HepG2 (cell line): Measurements from ENCODE around the gene CERS4. TPM values are rescaled to one million over a fixed set of nuclear protein-coding genes. Genes with fewer than 3 reads are reported as not detected.
A peak's percentile ranks its signal among the peaks of the same experiment; 100 is the strongest.

ENCODE experiments used
- ATF1 ChIP-seq: IDR thresholded peaks from 2 replicates; pipeline ENCODE4 v1.6.1; 2016; ENCODE audit warnings: mild to moderate bottlenecking, control low read depth
- BRCA1 ChIP-seq: sonication (generic); formaldehyde crosslinking; IDR thresholded peaks from 2 replicates; pipeline ENCODE4 v1.4.0; 2020; ENCODE audit warnings: missing genetic modification reagents
- CAMTA2 ChIP-seq: sonication (generic); formaldehyde crosslinking; IDR thresholded peaks from 2 replicates; pipeline ENCODE4 v1.4.0; 2020; ENCODE audit warnings: mild to moderate bottlenecking, missing genetic modification reagents, borderline replicate concordance
- CBFB ChIP-seq: sonication (generic); formaldehyde crosslinking; IDR thresholded peaks from 2 replicates; pipeline ENCODE4 v1.4.0; 2020; ENCODE audit warnings: missing genetic modification reagents
- ELF1 ChIP-seq: sonication (generic); formaldehyde crosslinking; IDR thresholded peaks from 2 replicates; pipeline ENCODE4 v1.4.0; 2020; ENCODE audit warnings: missing genetic modification reagents
- HNRNPH1 ChIP-seq: fragments of 200-400 bp; formaldehyde crosslinking; optimal IDR thresholded peaks from 2 replicates; pipeline ENCODE3; 2017; ENCODE audit warnings: mild to moderate bottlenecking, low read depth, low read length
- NBN ChIP-seq: fragments of 450-650 bp; conservative IDR thresholded peaks from 2 replicates; pipeline ENCODE4 v1.6.1; 2017
- NFE2L2 ChIP-seq: fragments of 150-350 bp; IDR thresholded peaks from 2 replicates; pipeline ENCODE4 v1.6.1; 2014; ENCODE audit warnings: low read length
- POLR2A ChIP-seq, 2 experiments: IDR thresholded peaks; 2 replicates each; pipeline ENCODE4 v1.6.1; 2011; ENCODE audit warnings: low read depth in 2 of 2, low read length in 2 of 2, mild to moderate bottlenecking in 1 of 2, moderate library complexity in 1 of 2; ENCODE audit not compliant: insufficient read depth in 1 of 2
- SSRP1 ChIP-seq: IDR thresholded peaks from 2 replicates; pipeline ENCODE4 v1.6.1; 2016; ENCODE audit warnings: control low read depth
- STAT6 ChIP-seq: sonication (generic); formaldehyde crosslinking; IDR thresholded peaks from 2 replicates; pipeline ENCODE4 v1.4.0; 2020; ENCODE audit warnings: missing genetic modification reagents, mild to moderate bottlenecking, borderline replicate concordance
- ZBTB42 ChIP-seq: sonication (generic); formaldehyde crosslinking; IDR thresholded peaks from 2 replicates; pipeline ENCODE4 v1.5.0; 2020; ENCODE audit warnings: mild to moderate bottlenecking, missing genetic modification reagents
- ZKSCAN5 ChIP-seq: sonication (generic); formaldehyde crosslinking; IDR thresholded peaks from 2 replicates; pipeline ENCODE4 v1.5.1; 2020; ENCODE audit warnings: mild to moderate bottlenecking, missing genetic modification reagents
- ZKSCAN8 ChIP-seq: IDR thresholded peaks from 2 replicates; pipeline ENCODE4 v1.6.1; 2016; ENCODE audit warnings: borderline replicate concordance, missing genetic modification reagents, missing compliant biosample characterization
- ZNF598 ChIP-seq: sonication (generic); formaldehyde crosslinking; IDR thresholded peaks from 2 replicates; pipeline ENCODE4 v1.5.1; 2020; ENCODE audit warnings: mild to moderate bottlenecking, missing genetic modification reagents, borderline replicate concordance
- ZNF879 ChIP-seq: sonication (generic); formaldehyde crosslinking; IDR thresholded peaks from 2 replicates; pipeline ENCODE4 v1.8.1; 2023; ENCODE audit warnings: missing genetic modification reagents
- ZNF883 ChIP-seq: sonication (generic); formaldehyde crosslinking; IDR thresholded peaks from 2 replicates; pipeline ENCODE4 v1.5.1; 2020; ENCODE audit warnings: mild to moderate bottlenecking, missing genetic modification reagents; ENCODE audit errors: not compliant biosample characterization
- polyA plus RNA-seq, 8 experiments: library from polyadenylated mRNA; depleted of rRNA in 3 of 8; stranded (reverse) in 7 of 8; unstranded in 1 of 8; fragments of >200 nt; fragmentation: Illumina TruSeq in 4 of 8; extraction: Trizol in 4 of 8; gene quantifications; 2 replicates each; pipeline versions ENCODE4 v1.2.1 to v1.2.3, GENCODE V29; 2011 to 2016; ENCODE audit warnings: low read depth in 4 of 8, missing spikeins in 1 of 8, mixed read lengths in 1 of 8; ENCODE audit not compliant: insufficient read depth in 1 of 8
- total RNA-seq, 5 experiments: library from RNA; depleted of rRNA; stranded (reverse); fragments of >200 nt; fragmentation: Illumina TruSeq; extraction: Trizol; gene quantifications; 2 replicates each; pipeline ENCODE4 v1.2.3, GENCODE V29; 2016; ENCODE audit warnings: low read depth in 1 of 5
- TF ChIP-seq, protein P1 (sequence below): IDR thresholded peaks from 2 replicates; pipeline ENCODE4 v1.4.0; 2020; ENCODE audit warnings: mild to moderate bottlenecking, missing genetic modification reagents
- TF ChIP-seq, protein P2 (sequence below): sonication (generic); formaldehyde crosslinking; IDR thresholded peaks from 2 replicates; pipeline ENCODE4; 2020; ENCODE audit warnings: missing genetic modification reagents, mild to moderate bottlenecking, borderline replicate concordance
- TF ChIP-seq, protein P3 (sequence below): sonication (generic); formaldehyde crosslinking; IDR thresholded peaks from 2 replicates; pipeline ENCODE4 v1.8.0; 2023; ENCODE audit warnings: mild to moderate bottlenecking, missing genetic modification reagents

Gene CERS4
- total and polyA plus RNA-seq, 2 of the 13 experiments (the other 11 are each of a cell fraction or from before 2014, with no cell fraction given), result 74.7 to 83.5 TPM

DNA sequence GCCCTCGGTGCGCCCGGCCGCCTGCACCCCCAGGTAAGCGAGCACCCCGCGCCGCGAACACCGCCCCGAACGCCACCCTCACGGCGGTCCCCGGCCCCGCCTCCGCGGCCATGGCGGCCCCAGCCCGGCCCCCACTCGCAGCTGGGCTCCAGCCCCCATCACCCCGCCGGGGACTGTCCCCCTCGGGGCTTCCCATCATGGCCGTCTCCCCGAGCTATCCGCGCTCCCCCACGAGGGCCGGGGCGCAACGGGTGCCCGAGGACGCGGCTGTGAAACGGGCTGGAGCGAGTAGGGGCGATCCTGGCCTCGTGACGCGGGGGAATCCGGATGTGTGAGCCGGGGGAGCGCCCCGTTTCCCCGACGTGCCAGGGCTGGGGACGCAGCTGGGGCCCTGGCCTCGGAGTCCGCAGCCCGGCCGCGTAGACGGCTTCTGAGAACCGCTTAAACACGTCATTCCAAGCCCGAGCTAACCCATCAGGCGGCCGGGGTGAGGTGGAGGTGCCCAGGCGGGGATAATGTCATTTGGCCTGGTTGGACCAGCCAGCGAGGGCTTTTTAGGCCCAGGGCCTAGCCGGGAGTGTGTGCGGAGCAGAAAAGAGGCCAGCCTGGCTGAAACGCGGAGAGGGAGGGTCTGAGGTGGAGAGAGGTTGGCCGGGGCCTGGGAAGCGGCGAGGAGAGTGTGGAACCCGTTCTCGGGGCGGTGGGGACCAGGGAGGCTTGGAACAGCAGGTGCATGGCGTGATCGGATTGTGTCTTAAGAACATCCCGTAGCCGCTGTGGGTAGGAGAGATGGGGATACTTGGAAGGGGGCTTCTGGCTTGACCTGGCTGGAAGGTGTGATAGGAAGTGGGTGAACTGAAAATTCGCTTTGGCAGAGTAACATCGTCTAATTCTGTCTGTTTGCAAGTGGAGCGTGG lies 550 bp downstream of the CERS4 start (continued):
- TF ChIP-seq, protein P1, sequence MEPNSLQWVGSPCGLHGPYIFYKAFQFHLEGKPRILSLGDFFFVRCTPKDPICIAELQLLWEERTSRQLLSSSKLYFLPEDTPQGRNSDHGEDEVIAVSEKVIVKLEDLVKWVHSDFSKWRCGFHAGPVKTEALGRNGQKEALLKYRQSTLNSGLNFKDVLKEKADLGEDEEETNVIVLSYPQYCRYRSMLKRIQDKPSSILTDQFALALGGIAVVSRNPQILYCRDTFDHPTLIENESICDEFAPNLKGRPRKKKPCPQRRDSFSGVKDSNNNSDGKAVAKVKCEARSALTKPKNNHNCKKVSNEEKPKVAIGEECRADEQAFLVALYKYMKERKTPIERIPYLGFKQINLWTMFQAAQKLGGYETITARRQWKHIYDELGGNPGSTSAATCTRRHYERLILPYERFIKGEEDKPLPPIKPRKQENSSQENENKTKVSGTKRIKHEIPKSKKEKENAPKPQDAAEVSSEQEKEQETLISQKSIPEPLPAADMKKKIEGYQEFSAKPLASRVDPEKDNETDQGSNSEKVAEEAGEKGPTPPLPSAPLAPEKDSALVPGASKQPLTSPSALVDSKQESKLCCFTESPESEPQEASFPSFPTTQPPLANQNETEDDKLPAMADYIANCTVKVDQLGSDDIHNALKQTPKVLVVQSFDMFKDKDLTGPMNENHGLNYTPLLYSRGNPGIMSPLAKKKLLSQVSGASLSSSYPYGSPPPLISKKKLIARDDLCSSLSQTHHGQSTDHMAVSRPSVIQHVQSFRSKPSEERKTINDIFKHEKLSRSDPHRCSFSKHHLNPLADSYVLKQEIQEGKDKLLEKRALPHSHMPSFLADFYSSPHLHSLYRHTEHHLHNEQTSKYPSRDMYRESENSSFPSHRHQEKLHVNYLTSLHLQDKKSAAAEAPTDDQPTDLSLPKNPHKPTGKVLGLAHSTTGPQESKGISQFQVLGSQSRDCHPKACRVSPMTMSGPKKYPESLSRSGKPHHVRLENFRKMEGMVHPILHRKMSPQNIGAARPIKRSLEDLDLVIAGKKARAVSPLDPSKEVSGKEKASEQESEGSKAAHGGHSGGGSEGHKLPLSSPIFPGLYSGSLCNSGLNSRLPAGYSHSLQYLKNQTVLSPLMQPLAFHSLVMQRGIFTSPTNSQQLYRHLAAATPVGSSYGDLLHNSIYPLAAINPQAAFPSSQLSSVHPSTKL (CRISPR knock-in tag), result no peak
- TF ChIP-seq ZKSCAN8 (CRISPR knock-in tag) (no peak), POLR2A (IDR thresholded peaks at IDR 0.05; ENCODE audit: insufficient read depth in 1 of 2, low read depth in 2 of 2, low read length in 2 of 2) (no peak), ELF1 (no peak), ZNF879 (CRISPR knock-in tag) (0 out of 2 replicates have a peak, but pooled peaks have one; percentile 34), CAMTA2 (CRISPR knock-in tag) (peak; percentile 25; the same call in 1 of the 2 replicates), BRCA1 (CRISPR knock-in tag) (peak; percentile 78; the same call in 1 of the 2 replicates), ZKSCAN5 (CRISPR knock-in tag) (no peak), NBN (no peak), STAT6 (CRISPR knock-in tag) (no peak), CBFB (CRISPR knock-in tag) (no peak), NFE2L2 (no peak), ZNF883 (CRISPR knock-in tag) (no peak), ZBTB42 (CRISPR knock-in tag) (0 out of 2 replicates have a peak, but pooled peaks have one; percentile 41), SSRP1 (CRISPR knock-in tag) (no peak), HNRNPH1 (no peak), ZNF598 (CRISPR knock-in tag) (no peak; the same call in 1 of the 2 replicates), ATF1 (CRISPR knock-in tag) (no peak)
- TF ChIP-seq, protein P2, sequence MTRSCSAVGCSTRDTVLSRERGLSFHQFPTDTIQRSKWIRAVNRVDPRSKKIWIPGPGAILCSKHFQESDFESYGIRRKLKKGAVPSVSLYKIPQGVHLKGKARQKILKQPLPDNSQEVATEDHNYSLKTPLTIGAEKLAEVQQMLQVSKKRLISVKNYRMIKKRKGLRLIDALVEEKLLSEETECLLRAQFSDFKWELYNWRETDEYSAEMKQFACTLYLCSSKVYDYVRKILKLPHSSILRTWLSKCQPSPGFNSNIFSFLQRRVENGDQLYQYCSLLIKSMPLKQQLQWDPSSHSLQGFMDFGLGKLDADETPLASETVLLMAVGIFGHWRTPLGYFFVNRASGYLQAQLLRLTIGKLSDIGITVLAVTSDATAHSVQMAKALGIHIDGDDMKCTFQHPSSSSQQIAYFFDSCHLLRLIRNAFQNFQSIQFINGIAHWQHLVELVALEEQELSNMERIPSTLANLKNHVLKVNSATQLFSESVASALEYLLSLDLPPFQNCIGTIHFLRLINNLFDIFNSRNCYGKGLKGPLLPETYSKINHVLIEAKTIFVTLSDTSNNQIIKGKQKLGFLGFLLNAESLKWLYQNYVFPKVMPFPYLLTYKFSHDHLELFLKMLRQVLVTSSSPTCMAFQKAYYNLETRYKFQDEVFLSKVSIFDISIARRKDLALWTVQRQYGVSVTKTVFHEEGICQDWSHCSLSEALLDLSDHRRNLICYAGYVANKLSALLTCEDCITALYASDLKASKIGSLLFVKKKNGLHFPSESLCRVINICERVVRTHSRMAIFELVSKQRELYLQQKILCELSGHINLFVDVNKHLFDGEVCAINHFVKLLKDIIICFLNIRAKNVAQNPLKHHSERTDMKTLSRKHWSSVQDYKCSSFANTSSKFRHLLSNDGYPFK (CRISPR knock-in tag), result no peak
- TF ChIP-seq, protein P3, sequence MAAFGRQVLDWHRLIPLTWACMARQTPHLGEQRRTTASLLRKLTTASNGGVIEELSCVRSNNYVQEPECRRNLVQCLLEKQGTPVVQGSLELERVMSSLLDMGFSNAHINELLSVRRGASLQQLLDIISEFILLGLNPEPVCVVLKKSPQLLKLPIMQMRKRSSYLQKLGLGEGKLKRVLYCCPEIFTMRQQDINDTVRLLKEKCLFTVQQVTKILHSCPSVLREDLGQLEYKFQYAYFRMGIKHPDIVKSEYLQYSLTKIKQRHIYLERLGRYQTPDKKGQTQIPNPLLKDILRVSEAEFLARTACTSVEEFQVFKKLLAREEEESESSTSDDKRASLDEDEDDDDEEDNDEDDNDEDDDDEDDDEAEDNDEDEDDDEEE (CRISPR knock-in tag), result no peak
